NOMO-1 treated with DMSO at 0.1 percent for 48 hours (cell line): Measurements from ENCODE around the gene COCH.
"Not testable (repeated sequence)": the region's sequence is repeated elsewhere in the genome, so short reads cannot be mapped to it uniquely, and the experiment has no call there.

Experiments
- DNase-seq: peaks from one replicate; lab custom pipeline; 2025; ENCODE audit not compliant: unreplicated experiment; lab: John Stamatoyannopoulos, UW

COCH gene

DNA sequence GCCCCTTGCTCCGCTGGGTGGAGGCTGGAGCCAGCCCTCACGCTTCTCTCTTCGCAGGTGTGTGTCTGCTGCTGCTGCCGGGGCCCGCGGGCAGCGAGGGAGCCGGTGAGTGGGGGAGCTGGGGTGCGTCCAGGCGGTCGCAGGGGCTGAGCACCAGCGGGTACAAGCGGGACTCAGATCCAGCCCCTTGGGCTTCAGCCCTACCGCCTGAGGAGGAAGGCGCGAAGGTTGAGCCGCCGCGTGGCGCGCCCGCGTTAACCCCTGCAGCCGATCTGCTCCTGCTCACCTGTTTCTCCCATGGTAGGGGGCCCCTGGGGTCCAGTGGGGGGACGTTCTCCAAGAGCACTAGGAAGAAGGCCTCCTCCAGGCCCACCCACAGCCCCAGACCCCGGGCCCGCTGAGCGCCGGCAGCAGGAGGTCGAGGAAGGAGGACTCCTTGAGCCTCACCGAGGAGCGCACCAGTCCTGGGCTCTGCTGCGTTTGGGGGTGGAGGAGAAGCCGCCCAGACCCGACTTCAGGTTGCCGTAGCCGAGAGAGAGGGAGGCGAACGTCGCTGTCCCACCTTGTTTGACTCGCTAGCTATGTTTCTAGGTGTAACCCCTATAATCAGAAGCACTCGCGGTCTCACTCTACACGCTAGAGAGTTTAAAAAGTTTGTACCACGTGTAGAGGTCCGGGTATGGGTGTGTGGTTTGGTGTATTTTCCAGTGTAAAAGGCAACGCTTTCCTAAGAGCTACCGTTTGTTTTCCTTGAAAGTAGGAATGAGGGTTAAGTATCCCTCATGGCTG, 834 bp downstream of the COCH start:
- DNase-seq = no peak

GRCh38 chr14:30875788-30876053, 1.4 kb downstream of the COCH start:
- no peak for DNase-seq

DNA sequence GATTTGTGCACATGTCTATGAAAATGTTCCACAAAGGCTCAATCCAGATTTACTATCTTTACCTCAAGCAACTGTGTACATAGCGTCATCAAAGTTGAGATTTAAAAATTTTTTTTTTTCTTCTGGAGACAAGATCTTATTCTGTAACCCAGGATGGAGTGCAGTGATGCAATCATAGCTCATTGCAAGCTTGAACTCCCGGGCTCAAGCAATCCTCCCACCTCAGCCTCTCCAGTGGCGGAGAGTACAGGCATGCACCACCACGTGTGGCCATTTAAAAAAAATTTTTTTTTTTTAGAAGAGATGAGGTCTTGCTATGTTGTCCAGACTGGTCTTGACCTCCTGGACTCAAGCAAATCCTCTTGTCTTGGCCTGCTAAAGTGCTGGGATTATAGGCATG, 2.3 kb downstream of the COCH start:
- no peak for DNase-seq

- no peak for DNase-seq
Measured at GRCh38 chr14:30882431-30882830, 8.1 kb downstream of the COCH start.

DNA sequence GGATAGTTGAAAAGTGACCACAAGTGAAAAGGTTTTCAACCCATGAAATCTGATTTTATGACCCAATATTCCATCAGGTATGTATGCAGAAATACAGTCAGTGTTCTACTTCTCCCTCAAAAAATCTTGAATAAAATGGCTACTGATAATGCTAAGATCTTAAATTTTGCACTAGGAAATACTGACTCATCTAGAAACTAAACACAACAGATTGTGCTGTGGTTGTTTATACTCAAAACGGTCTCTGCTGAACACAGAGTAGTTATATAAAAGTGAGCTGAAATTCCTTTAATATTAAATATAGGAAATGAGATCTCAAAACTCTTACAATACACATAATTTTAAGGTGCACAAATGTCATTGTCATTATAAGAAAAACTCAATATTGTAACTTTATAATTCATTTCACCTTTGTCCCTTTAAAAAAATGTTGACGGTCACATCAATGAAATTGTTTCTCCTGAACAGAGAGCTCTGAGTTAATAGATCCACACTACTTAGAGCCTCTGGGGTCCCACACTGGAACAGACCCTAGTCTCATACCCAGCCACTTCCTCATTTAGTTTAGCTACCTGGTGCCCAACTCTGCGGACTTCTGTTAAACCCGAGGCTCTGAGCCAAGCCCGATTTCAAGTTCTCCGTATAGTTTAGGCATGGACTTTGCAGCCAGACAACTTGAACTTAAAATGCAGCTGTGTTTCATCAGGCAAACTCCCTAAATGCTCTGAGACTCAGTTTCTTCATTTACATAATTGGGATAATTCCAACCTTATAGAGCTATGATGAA, 9.3 kb downstream of the COCH start:
- DNase-seq = no peak

DNA sequence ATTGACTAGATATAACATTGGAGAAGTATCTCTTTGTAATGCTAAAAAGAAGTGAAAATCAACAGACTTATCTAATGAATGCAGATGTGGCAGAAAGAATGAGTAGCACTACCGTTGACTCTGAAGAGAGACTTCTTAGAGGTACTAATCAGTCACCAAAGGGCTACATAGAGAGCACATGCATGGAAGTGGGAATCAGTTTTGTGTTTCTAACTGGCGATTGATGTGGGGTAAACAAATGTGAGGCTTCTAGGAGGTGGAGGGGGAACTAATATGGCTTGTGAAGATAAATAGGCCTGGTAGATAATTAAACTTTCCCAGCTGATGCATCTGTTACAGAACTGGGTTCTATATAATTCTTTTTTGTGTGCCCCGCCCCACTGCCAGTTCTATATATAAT, 10.5 kb downstream of the COCH start:
- no peak for DNase-seq

DNA sequence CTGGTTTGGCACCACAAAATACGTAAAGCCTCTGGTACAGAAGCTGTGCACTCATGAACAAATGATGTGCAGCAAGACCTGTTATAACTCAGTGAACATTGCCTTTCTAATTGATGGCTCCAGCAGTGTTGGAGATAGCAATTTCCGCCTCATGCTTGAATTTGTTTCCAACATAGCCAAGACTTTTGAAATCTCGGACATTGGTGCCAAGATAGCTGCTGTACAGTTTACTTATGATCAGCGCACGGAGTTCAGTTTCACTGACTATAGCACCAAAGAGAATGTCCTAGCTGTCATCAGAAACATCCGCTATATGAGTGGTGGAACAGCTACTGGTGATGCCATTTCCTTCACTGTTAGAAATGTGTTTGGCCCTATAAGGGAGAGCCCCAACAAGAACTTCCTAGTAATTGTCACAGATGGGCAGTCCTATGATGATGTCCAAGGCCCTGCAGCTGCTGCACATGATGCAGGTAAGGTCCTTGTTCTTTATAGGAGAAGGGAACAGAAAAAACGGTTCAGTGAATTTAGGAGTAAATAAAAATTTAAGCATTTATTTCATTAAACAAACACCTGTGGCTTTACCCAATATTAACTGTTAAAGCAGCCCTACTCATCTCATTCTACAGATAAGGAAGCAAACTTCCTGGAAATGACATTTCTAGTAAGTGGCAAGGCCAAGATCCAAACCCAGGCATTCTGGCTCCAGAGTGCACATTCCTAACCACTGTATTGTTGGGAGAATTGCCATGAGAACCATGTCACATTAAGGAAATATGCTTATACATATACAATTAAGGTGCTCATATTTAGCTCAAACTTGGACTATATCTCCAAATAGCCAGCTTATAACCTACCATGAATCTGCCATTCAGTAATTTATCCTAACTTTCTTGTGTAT, 11.7 kb downstream of the COCH start:
- no peak for DNase-seq

DNA sequence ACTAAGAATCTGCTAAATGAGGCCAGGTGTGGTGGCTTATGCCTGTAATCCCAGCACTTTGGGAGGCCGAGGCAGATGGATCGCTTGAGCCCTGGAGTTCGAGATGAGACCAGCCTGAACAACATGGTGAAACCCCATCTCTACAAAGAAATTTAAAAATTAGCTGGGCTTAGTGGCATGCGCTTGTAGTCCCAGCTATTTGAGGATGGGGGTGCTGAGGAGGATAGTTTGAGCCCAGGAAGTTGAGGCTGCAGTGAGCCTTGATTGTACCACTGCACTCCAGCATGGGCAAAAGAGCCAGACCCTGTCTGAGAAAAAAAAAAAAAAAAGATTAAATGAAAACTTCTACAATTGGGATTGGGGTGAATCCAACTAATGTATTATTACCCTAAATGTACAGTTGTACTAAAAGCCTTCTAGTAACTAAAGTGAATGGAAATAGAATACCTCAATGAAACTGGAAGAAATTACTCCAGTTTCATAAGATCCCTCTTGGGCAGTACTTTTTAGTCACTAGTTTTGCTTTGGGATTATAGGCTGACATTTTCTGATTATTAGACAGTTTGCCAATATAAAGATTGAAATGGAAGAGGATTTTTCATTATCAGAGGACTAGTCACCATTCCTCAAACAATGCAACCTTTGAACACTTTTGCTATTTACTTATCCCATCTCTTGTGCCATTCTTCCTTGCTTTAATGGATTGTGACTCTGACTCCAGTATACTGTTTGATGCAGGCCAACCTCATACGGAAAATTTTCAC, 14.3 kb downstream of the COCH start:
- DNase-seq = no peak

DNA sequence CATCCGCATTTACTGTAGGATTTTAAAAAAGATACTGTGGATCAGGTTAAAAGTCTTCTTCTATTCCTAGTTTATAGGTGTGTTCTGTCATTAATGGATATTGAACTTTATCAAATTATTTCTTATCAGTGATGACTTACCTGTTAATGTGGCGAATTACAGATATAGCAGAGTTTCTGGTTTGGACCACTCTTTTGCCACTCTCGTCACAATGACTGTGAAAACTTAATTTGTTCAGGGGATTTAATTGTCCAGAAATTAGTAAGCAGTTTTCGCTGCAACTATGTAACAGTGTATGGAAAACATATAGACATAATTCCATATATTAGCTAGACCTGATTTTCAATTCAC, 14.9 kb downstream of the COCH start:
- no peak for DNase-seq

DNA sequence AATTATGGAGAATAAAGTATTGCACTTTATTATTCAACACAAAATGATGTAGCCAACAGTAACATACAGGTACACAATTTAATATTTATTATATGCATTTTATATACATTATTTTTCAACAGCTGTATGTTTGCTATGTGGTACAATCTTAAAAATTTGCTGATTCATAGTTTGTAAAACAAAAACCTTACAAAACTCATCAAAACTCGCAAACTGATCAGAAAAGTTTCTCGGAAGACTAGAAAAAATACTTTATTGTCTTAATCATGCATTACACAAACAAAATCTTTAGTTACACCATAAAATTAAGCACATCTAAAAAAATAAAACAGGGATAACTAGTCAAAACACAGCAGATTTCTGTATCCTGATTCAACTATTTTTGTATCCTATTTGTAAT, 19.5 kb downstream of the COCH start:
- no peak for DNase-seq

DNA sequence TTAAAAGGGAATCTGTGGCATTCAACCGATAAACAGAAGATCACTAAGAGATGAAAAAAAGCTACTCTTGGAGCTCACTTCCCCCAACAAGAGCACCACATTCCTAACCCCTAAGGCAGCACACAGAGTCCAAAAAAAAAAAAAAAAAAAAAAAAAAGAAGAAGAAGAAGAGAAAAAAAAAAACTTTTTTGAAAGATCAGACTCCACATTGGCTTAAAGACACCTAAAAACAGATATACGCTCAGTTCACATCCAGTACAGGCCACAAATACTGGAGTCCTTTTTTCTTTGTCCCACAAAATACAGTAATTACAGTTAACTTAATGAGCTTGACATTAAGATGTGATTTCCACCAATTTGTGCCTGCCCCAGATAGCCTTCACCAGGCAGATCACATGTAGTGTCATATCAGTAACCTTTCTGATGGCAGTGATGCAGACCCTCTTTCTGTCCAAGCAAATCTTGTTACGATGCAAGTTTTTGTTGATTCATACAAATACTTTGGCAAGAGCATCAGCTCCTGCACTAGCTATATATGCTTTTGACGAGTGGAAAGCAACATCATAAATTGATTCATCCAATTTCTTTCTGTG, 20.7 kb downstream of the COCH start:
- no peak for DNase-seq

- no peak for DNase-seq
Measured at GRCh38 chr14:30896435-30896834, 22.1 kb downstream of the COCH start.

DNA sequence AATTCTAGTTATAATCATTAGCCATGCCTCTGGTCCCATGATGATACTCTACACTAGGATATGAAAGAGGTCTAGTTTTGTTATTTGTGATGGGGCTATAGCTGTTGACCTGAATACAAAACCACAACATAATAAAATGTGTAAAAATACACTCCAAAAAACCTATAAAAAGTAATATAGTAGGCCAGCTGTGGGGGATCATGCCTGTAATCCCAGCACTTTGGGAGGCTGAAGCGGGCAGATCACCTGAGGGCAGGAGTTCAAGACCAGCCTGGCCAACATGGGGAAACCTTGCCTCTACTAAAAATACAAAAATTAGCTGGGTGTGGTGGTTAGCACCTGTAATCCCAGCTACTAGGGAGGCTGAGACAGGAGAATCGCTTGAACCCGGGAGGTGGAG, 22.8 kb downstream of the COCH start:
- not testable (repeated sequence) for DNase-seq

- DNase-seq = no peak
Measured at GRCh38 chr14:30903285-30904124, 29.1 kb downstream of the COCH start.

DNA sequence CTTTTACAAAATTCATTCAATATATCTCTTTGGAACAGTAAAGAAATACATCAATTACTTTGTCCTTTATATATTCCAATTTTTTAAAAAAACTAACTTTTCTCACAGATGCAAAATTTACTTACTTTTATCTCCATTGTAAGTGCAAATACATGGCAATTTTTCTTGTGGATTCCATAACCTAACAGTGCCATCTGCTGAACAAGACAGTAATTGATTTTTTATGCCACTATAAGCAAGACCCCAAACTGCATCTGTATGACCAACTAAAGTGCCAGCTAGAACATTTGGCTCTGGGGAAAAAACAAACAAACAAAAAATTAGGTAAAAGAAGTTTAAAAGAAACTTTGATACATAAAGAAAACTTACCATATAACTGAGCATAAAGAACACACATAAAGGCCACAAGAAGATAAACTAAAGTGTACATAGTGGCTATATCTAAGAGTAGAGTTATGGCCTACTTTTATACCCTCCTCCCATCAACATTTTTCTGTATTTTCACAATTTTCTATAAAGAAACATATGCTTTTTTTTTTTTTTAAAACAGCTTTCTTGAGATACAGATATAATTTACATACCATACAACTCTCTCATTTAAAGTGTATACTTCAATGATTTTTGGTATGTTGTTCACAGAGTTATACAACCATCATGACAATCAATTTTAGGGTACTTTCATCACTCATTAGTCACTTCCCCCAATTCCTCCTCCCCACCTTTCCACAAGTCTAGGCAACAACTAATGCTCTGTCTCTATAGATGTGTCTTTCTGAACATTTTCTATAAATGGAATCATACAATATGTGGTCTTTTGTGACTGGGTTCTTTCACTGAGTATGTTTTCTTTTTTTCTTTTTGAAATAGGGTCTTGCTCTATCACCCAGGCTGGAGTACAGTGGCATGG, 32.6 kb downstream of the COCH start:
- DNase-seq = peak; percentile 17

GRCh38 chr14:30907659-30908057, 33.3 kb downstream of the COCH start:
- no peak for DNase-seq

GRCh38 chr14:30908826-30909225, 34.5 kb downstream of the COCH start:
- DNase-seq = no peak

DNA sequence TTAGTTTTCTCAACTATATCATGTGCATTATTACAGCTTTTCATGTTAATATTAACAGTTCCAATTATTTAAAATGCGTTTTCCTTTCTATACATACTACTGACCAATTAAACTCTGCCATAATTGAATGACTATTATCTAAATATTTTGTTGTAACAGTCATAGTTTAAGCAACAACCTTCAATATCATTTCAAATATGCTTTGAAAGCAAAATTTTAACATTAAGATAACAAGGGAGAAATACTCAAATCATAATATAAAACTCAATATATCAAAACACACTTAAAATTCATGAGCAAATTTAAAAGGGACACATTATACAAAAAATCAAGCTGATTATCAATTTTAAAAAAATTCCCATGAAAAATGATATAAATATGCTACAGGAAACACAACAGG, 40.5 kb downstream of the COCH start:
- no peak for DNase-seq

- no peak for DNase-seq
Measured at GRCh38 chr14:30915596-30915995, 41.2 kb downstream of the COCH start.
